H9 (cell line): ENCODE data around the gene COL4A6. TPM values are rescaled to one million over a fixed set of nuclear protein-coding genes. Genes with fewer than 3 reads are reported as not detected.

ENCODE experiments used
- DNase-seq: peaks from one replicate; pipeline ENCODE4 v3.0.0-alpha.2; 2017
- H2AFZ ChIP-seq: one replicate; pipeline ENCODE4 v1.6.1; 2013; ENCODE audit warnings: mild to moderate bottlenecking, low read length, control low read depth, moderate library complexity
- H2AK5ac ChIP-seq: 2 replicates; pipeline ENCODE4 v1.6.1; 2013; ENCODE audit warnings: low read length, control low read depth, mixed read lengths; ENCODE audit not compliant: insufficient read length
- H2BK120ac ChIP-seq: one replicate; pipeline ENCODE4 v1.6.1; 2013; ENCODE audit warnings: low read depth, mild to moderate bottlenecking, low read length, control low read depth, inconsistent platforms; ENCODE audit not compliant: poor library complexity, severe bottlenecking
- H2BK12ac ChIP-seq: 2 replicates; pipeline ENCODE4 v1.6.1; 2013; ENCODE audit warnings: low read length, control low read depth, mixed read lengths, low read depth; ENCODE audit not compliant: insufficient read length
- H2BK15ac ChIP-seq: 2 replicates; pipeline ENCODE4 v1.6.1; 2013; ENCODE audit warnings: low read depth, low read length, control low read depth
- H2BK20ac ChIP-seq: one replicate; pipeline ENCODE4 v1.6.1; 2013; ENCODE audit warnings: low read depth, mild to moderate bottlenecking, low read length, control low read depth, inconsistent platforms; ENCODE audit not compliant: poor library complexity, severe bottlenecking
- H2BK5ac ChIP-seq: 2 replicates; pipeline ENCODE4 v1.6.1; 2013; ENCODE audit warnings: low read length, control low read depth, mixed read lengths; ENCODE audit not compliant: insufficient read length
- H3K14ac ChIP-seq: 2 replicates; pipeline ENCODE4 v1.6.1; 2013; ENCODE audit warnings: low read length, control low read depth; ENCODE audit not compliant: insufficient read depth
- H3K18ac ChIP-seq: 2 replicates; pipeline ENCODE4 v1.6.1; 2013; ENCODE audit warnings: low read depth, mild to moderate bottlenecking, mixed read lengths, low read length, control low read depth; ENCODE audit not compliant: insufficient read length
- H3K23ac ChIP-seq: 2 replicates; pipeline ENCODE4 v1.6.1; 2013; ENCODE audit warnings: low read length, control low read depth, mixed read lengths, low read depth; ENCODE audit not compliant: insufficient read length
- H3K23me2 ChIP-seq: 2 replicates; pipeline ENCODE4 v1.6.1; 2013; ENCODE audit warnings: low read depth, mild to moderate bottlenecking, mixed read lengths, low read length, control low read depth; ENCODE audit not compliant: insufficient read length, poor library complexity, severe bottlenecking
- H3K27ac ChIP-seq: 2 replicates; pipeline ENCODE4 v1.5.1; 2013; ENCODE audit warnings: low read length, control low read depth, mixed read lengths, low read depth; ENCODE audit not compliant: insufficient read length
- H3K27me3 ChIP-seq: 2 replicates; pipeline ENCODE4 v1.6.1; 2013; ENCODE audit warnings: low read length, control low read depth, inconsistent platforms; ENCODE audit not compliant: insufficient read depth
- H3K4ac ChIP-seq: 2 replicates; pipeline ENCODE4 v1.6.1; 2013; ENCODE audit warnings: low read depth, mild to moderate bottlenecking, control low read depth, inconsistent platforms, low read length, moderate library complexity
- H3K4me1 ChIP-seq: 2 replicates; pipeline ENCODE4 v1.6.1; 2013; ENCODE audit warnings: low read length, control low read depth, inconsistent platforms; ENCODE audit not compliant: insufficient read depth
- H3K4me2 ChIP-seq: 2 replicates; pipeline ENCODE4 v1.6.1; 2013; ENCODE audit warnings: low read length, control low read depth, mixed read lengths; ENCODE audit not compliant: insufficient read length, insufficient read depth
- H3K56ac ChIP-seq: 2 replicates; pipeline ENCODE4 v1.6.1; 2013; ENCODE audit warnings: low read depth, mild to moderate bottlenecking, mixed read lengths, low read length, control low read depth; ENCODE audit not compliant: insufficient read length
- H3K79me1 ChIP-seq: 2 replicates; pipeline ENCODE4 v1.6.1; 2013; ENCODE audit warnings: low read depth, mild to moderate bottlenecking, moderate library complexity, low read length, control low read depth, inconsistent platforms; ENCODE audit not compliant: insufficient read depth, poor library complexity, severe bottlenecking
- H3K79me2 ChIP-seq: 2 replicates; pipeline ENCODE4 v1.6.1; 2013; ENCODE audit warnings: low read length, control low read depth, inconsistent platforms; ENCODE audit not compliant: insufficient read depth
- H3K9ac ChIP-seq: 2 replicates; pipeline ENCODE4 v1.6.1; 2013; ENCODE audit warnings: low read length, control low read depth, mixed read lengths; ENCODE audit not compliant: insufficient read length; ENCODE audit errors: extremely low read depth
- H3K9me3 ChIP-seq: one replicate; pipeline ENCODE4 v1.6.1; 2013; ENCODE audit warnings: low read depth, low read length, inconsistent platforms; ENCODE audit not compliant: control insufficient read depth
- H3T11ph ChIP-seq: one replicate; pipeline ENCODE4 v1.6.1; 2013; ENCODE audit warnings: mild to moderate bottlenecking, low read length, control low read depth, inconsistent platforms
- H4K20me1 ChIP-seq: one replicate; pipeline ENCODE4 v1.6.1; 2013; ENCODE audit not compliant: control insufficient read depth, insufficient read length, insufficient read depth
- H4K5ac ChIP-seq: 2 replicates; pipeline ENCODE4 v1.6.1; 2013; ENCODE audit warnings: low read depth, mild to moderate bottlenecking, mixed read lengths, low read length, control low read depth; ENCODE audit not compliant: insufficient read length
- H4K8ac ChIP-seq: replicated peaks from 2 replicates; pipeline ENCODE4 v1.6.1; 2013; ENCODE audit warnings: low read length, control low read depth, mixed read lengths, low read depth; ENCODE audit not compliant: insufficient read length
- H4K91ac ChIP-seq: 2 replicates; pipeline ENCODE4 v1.6.1; 2013; ENCODE audit warnings: low read depth, mild to moderate bottlenecking, moderate library complexity, mixed read lengths, low read length, control low read depth; ENCODE audit not compliant: insufficient read length
- H3K27ac Mint-ChIP-seq, 3 experiments: 2 replicates in 2 of 3; 3 replicates in 1 of 3; pipeline ENCODE4 v1.8.0; 2020 to 2021; ENCODE audit warnings: mixed read lengths in 3 of 3, mild to moderate bottlenecking in 1 of 3, moderate library complexity in 1 of 3
- H3K27me3 Mint-ChIP-seq: 2 replicates; pipeline ENCODE4 v1.8.0; 2021; ENCODE audit warnings: low read depth, mild to moderate bottlenecking, moderate library complexity, mixed read lengths
- H3K36me3 Mint-ChIP-seq, 3 experiments: 2 replicates in 2 of 3; 3 replicates in 1 of 3; pipeline ENCODE4 v1.8.0; 2020 to 2021; ENCODE audit warnings: low read depth in 3 of 3, mixed read lengths in 3 of 3; ENCODE audit not compliant: insufficient read depth in 1 of 3
- H3K4me1 Mint-ChIP-seq, 2 experiments: 2 replicates each; pipeline ENCODE4 v1.8.0; 2020; ENCODE audit warnings: mixed read lengths in 2 of 2
- H3K4me3 Mint-ChIP-seq, 2 experiments: 2 replicates in 1 of 2; 3 replicates in 1 of 2; pipeline ENCODE4 v1.8.0; 2020 to 2021; ENCODE audit warnings: mild to moderate bottlenecking in 2 of 2, mixed read lengths in 2 of 2, moderate library complexity in 1 of 2
- H3K9me3 Mint-ChIP-seq, 2 experiments: 2 replicates in 1 of 2; 3 replicates in 1 of 2; pipeline ENCODE4 v1.8.0; 2020; ENCODE audit warnings: mild to moderate bottlenecking in 2 of 2, mixed read lengths in 2 of 2, moderate library complexity in 1 of 2
- CTCF ChIP-seq: fragments of 200-600 bp; sonication (generic); conservative IDR thresholded peaks from 3 replicates; pipeline ENCODE4 v1.8.0; 2021; ENCODE audit warnings: antibody characterized with exemption, mild to moderate bottlenecking
- WGBS: extraction: QIAGEN DNeasy Blood & Tissue Kit; methylation state at CpG from one replicate; pipeline ENCODE4 v1.1.7; 2013; ENCODE audit warnings: missing lambda C conversion rate, low lambda C conversion rate, mixed read lengths; ENCODE audit not compliant: insufficient read length; ENCODE audit errors: extremely low coverage; 5-methylcytosine and 5-hydroxymethylcytosine counted together
- total RNA-seq: library from RNA; stranded (reverse); gene quantifications from 2 replicates; pipeline ENCODE4 v1.2.1, GENCODE V29; 2021

COL4A6 gene
- total RNA-seq, 1 experiment from 2014 or later = 16.7 TPM

GRCh38 chrX:108415891-108416290 lies 22.3 kb downstream of the COL4A6 start:
- H3K23ac ChIP-seq = no peak overlapping the region
- H3K27ac ChIP-seq = no peak overlapping the region
- H3K27ac Mint-ChIP-seq = no peak overlapping the region; a peak in 2 of 7 replicates
- no peaks in the 10 kb centered on the region for H3K79me2 ChIP-seq
- no peaks in the 10 kb centered on the region for H3K9me3 Mint-ChIP-seq
- no peak overlapping the region for H3K56ac ChIP-seq
- no peak for TF ChIP-seq CTCF
- no peak overlapping the region for H3K4ac ChIP-seq
- no CpG with 5 or more reads among the region's 2 CpGs for whole genome bisulfite sequencing
- no peak overlapping the region for H4K5ac ChIP-seq
- H2AK5ac ChIP-seq = no peak overlapping the region
- no peaks in the 10 kb centered on the region for H4K20me1 ChIP-seq
- H2BK120ac ChIP-seq = no peak overlapping the region
- H3K27me3 ChIP-seq = no peaks in the 10 kb centered on the region
- no peak overlapping the region for H3K4me2 ChIP-seq
- H3K4me1 Mint-ChIP-seq = peaks cover 66 to 70% of the 10 kb centered on the region in 2 experiments
- H3T11ph ChIP-seq = no peak overlapping the region
- no peaks in the 10 kb centered on the region for H3K23me2 ChIP-seq
- H3K4me3 Mint-ChIP-seq = no peak overlapping the region
- no peaks in the 10 kb centered on the region for H3K9me3 ChIP-seq
- no peak overlapping the region for H4K91ac ChIP-seq
- no peak for DNase-seq
- no peaks in the 10 kb centered on the region for H3K27me3 Mint-ChIP-seq
- H3K36me3 Mint-ChIP-seq = no peaks in the 10 kb centered on the region
- no peak overlapping the region for H3K18ac ChIP-seq
- H3K9ac ChIP-seq = no peak overlapping the region
- H3K79me1 ChIP-seq = no peaks in the 10 kb centered on the region
- no peak overlapping the region for H2BK12ac ChIP-seq
- H3K4me1 ChIP-seq = peaks cover 5% of the 10 kb centered on the region
- H2AFZ ChIP-seq = no peak overlapping the region
- H2BK20ac ChIP-seq = no peak overlapping the region
- H3K14ac ChIP-seq = no peak overlapping the region
- no peak overlapping the region for H4K8ac ChIP-seq
- no peak overlapping the region for H2BK15ac ChIP-seq
- H2BK5ac ChIP-seq = no peak overlapping the region
